Body of pancreas (tissue), 4 donors: Measurements from ENCODE around the gene ASPM. TPM values are rescaled to one million over a fixed set of nuclear protein-coding genes. Genes with fewer than 3 reads are reported as not detected.
"Not testable (repeated sequence)": the region's sequence is repeated elsewhere in the genome, so short reads cannot be mapped to it uniquely, and the experiment has no call there.

Experiments used
- ATAC-seq: fragments of 150-250 bp; one replicate; pipeline ENCODE4 v1.9.1; 2016
- DNase-seq, 4 donors: peaks; one replicate each; pipeline ENCODE4 v3.0.0-alpha.2; 2019
- H3K27ac ChIP-seq, 4 donors: fragments of 200-600 bp; sonication (generic); 1 replicate in 3 of 4; 2 replicates in 1 of 4; pipeline versions ENCODE4 v1.5.1 to v1.6.1; 2016 to 2019; ENCODE audit warnings: mild to moderate bottlenecking in 1 of 4, mixed read lengths in 1 of 4, moderate library complexity in 1 of 4
- H3K27me3 ChIP-seq, 2 donors: fragments of 200-600 bp; sonication (generic); one replicate each; pipeline ENCODE4 v1.6.0; 2016; ENCODE audit warnings: mild to moderate bottlenecking in 1 of 2
- H3K36me3 ChIP-seq, 2 donors: fragments of 200-600 bp; sonication (generic); replicated peaks in 1 of 2; 2 replicates each; pipeline ENCODE4 v1.5.1; 2016; ENCODE audit warnings: low read depth in 2 of 2; ENCODE audit not compliant: insufficient read depth in 1 of 2
- H3K4me1 ChIP-seq: fragments of 200-600 bp; sonication (generic); one replicate; pipeline ENCODE4 v1.6.0; 2016
- H3K4me3 ChIP-seq, 2 donors: fragments of 200-600 bp; sonication (generic); 1 replicate in 1 of 2; 2 replicates in 1 of 2; pipeline ENCODE4 v1.5.1; 2016 to 2019
- H3K9me3 ChIP-seq, 3 donors: fragments of 200-600 bp; sonication (generic); 1 replicate in 2 of 3; 2 replicates in 1 of 3; pipeline ENCODE4 v1.5.1; 2016
- CTCF ChIP-seq, 7 experiments: fragments of 450-650 bp in 4 of 7; fragments of 200-600 bp in 3 of 7; sonication (generic) in 3 of 7; IDR thresholded peaks; one replicate each; pipeline ENCODE4 v1.5.1; 2016 to 2019; ENCODE audit warnings: antibody characterized with exemption in 7 of 7
- POLR2A ChIP-seq, 3 donors: fragments of 450-650 bp; IDR thresholded peaks; one replicate each; pipeline ENCODE4 v1.6.1; 2016; ENCODE audit warnings: antibody characterized with exemption in 3 of 3, mild to moderate bottlenecking in 2 of 3
- WGBS, 2 donors: methylation state at CpG; one replicate each; pipeline ENCODE4 v1.1.5; 2017; 5-methylcytosine and 5-hydroxymethylcytosine counted together
- intact Hi-C: fragments of 100-400 bp; cut with DNase I; formaldehyde crosslinking; loops from one replicate; pipeline ENCODE4 v1.15.1; 2023
- total RNA-seq, 2 donors: library from RNA; depleted of rRNA; stranded (reverse); fragments of >200 nt; gene quantifications; one replicate each; pipeline ENCODE4 v1.1.0, GENCODE V29; 2016

Gene ASPM
- total RNA-seq, 2 donors from 2014 or later = under 0.01 to 0.66 TPM

GRCh38 chr1:197106869-197107268 is 39.6 kb downstream of the ASPM start:
- ATAC-seq = no peak
- H3K27ac ChIP-seq = no peak overlapping the region
- H3K9me3 ChIP-seq = no peaks in the 10 kb centered on the region
- TF ChIP-seq CTCF (IDR thresholded peaks at IDR 0.05) = no peak
- no peak for TF ChIP-seq POLR2A (IDR thresholded peaks at IDR 0.05)
- DNase-seq = no peak
- H3K4me1 ChIP-seq = no peaks in the 10 kb centered on the region
- intact Hi-C loops = no loop called here
- WGBS, 2 donors = 86 to 100% methylated on average over 1 of the region's 1 CpG
- H3K4me3 ChIP-seq = no peak overlapping the region
- H3K36me3 ChIP-seq = no peaks in the 10 kb centered on the region
- no peaks in the 10 kb centered on the region for H3K27me3 ChIP-seq

GRCh38 chr1:197103300-197103699 is 43.2 kb downstream of the ASPM start:
- 94 to 98% methylated on average over 5 of the region's 5 CpGs for WGBS, 2 donors
- Histone ChIP-seq H3K9me3 (no peaks in the 10 kb centered on the region), H3K4me1 (no peaks in the 10 kb centered on the region), H3K36me3 (no peaks in the 10 kb centered on the region), H3K27me3 (no peaks in the 10 kb centered on the region), H3K27ac (no peak overlapping the region), H3K4me3 (no peak overlapping the region)
- no peak for ATAC-seq
- TF ChIP-seq POLR2A (IDR thresholded peaks at IDR 0.05) (no peak), CTCF (IDR thresholded peaks at IDR 0.05) (no peak)
- intact Hi-C loops = no loop called here
- no peak for DNase-seq

GRCh38 chr1:197101978-197102377 is 44.5 kb downstream of the ASPM start:
- ATAC-seq (no peak), DNase-seq (no peak)
- no peaks in the 10 kb centered on the region for H3K9me3 ChIP-seq
- H3K27me3 ChIP-seq = no peaks in the 10 kb centered on the region
- H3K27ac ChIP-seq = no peak overlapping the region
- intact Hi-C loops = no loop called here
- H3K4me1 ChIP-seq = no peaks in the 10 kb centered on the region
- no peak overlapping the region for H3K4me3 ChIP-seq
- WGBS, 2 donors = 84 to 91% methylated on average over 3 of the region's 3 CpGs
- no peaks in the 10 kb centered on the region for H3K36me3 ChIP-seq
- TF ChIP-seq CTCF (IDR thresholded peaks at IDR 0.05) = no peak
- TF ChIP-seq POLR2A (IDR thresholded peaks at IDR 0.05) = no peak

GRCh38 chr1:197100677-197101076 is 45.8 kb downstream of the ASPM start:
- no peaks in the 10 kb centered on the region for H3K27me3 ChIP-seq
- H3K4me1 ChIP-seq = no peaks in the 10 kb centered on the region
- no peaks in the 10 kb centered on the region for H3K9me3 ChIP-seq
- TF ChIP-seq CTCF (IDR thresholded peaks at IDR 0.05) (no peak), POLR2A (IDR thresholded peaks at IDR 0.05) (no peak)
- 89 to 98% methylated on average over 3 of the region's 3 CpGs for WGBS, 2 donors
- intact Hi-C loops = no loop called here
- H3K4me3 ChIP-seq = no peak overlapping the region
- DNase-seq (no peak), ATAC-seq (no peak)
- H3K36me3 ChIP-seq = no peaks in the 10 kb centered on the region
- no peak overlapping the region for H3K27ac ChIP-seq

GRCh38 chr1:197099444-197099843 is 47.0 kb downstream of the ASPM start:
- intact Hi-C loops = no loop called here
- Histone ChIP-seq H3K9me3 (no peaks in the 10 kb centered on the region), H3K27ac (no peak overlapping the region), H3K4me3 (no peak overlapping the region), H3K36me3 (no peaks in the 10 kb centered on the region), H3K27me3 (no peaks in the 10 kb centered on the region), H3K4me1 (no peaks in the 10 kb centered on the region)
- DNase-seq (no peak), ATAC-seq (no peak)
- TF ChIP-seq POLR2A (IDR thresholded peaks at IDR 0.05) = no peak
- no peak for TF ChIP-seq CTCF (IDR thresholded peaks at IDR 0.05)

GRCh38 chr1:197096971-197097370 is 49.5 kb downstream of the ASPM start:
- DNase-seq, ATAC-seq, H3K36me3 ChIP-seq, H3K4me3 ChIP-seq, H3K4me1 ChIP-seq, H3K27me3 ChIP-seq, H3K27ac ChIP-seq, intact Hi-C loops, H3K9me3 ChIP-seq: not testable (repeated sequence)
- 93 to 98% methylated on average over 2 of the region's 2 CpGs for WGBS, 2 donors
